Lower leg skin (tissue), 3 donors: ENCODE results near the gene CHAC1.

Experiments
- POLR2A ChIP-seq, 2 donors: fragments of 450-650 bp; IDR thresholded peaks; one replicate each; pipeline ENCODE4 v1.6.1; 2016 to 2017; ENCODE audit warnings: antibody characterized with exemption in 2 of 2, mild to moderate bottlenecking in 1 of 2, moderate library complexity in 1 of 2
- TF ChIP-seq, protein P1 (sequence below), 3 donors: fragments of 450-650 bp; IDR thresholded peaks; one replicate each; pipeline ENCODE4 v1.5.1; 2016; ENCODE audit warnings: antibody characterized with exemption in 3 of 3, mild to moderate bottlenecking in 3 of 3, moderate library complexity in 2 of 3

DNA sequence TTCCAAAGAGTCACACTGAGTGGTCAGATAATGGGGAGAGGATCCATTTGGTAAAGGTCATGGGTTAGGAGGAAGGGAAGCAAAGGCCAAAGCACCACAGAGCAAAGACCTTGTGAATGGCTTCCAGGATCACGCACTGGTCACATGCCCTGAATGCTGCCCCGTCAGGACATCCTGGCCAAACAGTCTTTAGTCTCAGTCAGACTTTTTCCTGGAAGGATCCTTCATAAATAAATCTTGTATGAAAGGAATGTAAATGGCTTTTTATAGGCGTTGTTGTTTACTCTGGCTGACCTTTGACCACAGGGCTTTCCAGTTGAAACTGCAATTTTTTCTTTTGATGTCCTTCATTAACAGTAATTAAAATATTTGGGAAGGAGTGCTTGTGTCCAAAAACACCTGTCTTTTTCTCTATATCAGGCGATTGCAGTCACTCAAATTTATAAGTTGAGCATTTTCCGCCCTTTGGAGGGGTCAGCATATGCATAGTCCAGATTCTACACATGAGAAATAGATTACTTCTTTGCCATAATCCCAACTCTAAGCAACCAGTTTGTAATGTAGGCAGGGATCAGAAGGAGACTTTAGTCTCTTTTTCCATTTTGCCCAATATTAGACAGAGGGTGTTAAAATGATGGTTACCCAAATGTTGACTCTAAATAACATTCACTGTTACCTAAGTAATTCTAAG, 48.4 kb downstream of the CHAC1 start:
- TF ChIP-seq POLR2A (IDR thresholded peaks at IDR 0.05) = no peak
- TF ChIP-seq, protein P1, sequence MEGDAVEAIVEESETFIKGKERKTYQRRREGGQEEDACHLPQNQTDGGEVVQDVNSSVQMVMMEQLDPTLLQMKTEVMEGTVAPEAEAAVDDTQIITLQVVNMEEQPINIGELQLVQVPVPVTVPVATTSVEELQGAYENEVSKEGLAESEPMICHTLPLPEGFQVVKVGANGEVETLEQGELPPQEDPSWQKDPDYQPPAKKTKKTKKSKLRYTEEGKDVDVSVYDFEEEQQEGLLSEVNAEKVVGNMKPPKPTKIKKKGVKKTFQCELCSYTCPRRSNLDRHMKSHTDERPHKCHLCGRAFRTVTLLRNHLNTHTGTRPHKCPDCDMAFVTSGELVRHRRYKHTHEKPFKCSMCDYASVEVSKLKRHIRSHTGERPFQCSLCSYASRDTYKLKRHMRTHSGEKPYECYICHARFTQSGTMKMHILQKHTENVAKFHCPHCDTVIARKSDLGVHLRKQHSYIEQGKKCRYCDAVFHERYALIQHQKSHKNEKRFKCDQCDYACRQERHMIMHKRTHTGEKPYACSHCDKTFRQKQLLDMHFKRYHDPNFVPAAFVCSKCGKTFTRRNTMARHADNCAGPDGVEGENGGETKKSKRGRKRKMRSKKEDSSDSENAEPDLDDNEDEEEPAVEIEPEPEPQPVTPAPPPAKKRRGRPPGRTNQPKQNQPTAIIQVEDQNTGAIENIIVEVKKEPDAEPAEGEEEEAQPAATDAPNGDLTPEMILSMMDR (IDR thresholded peaks at IDR 0.05) = no peak
